LNCAP (cell line): ENCODE measurements around the gene MBD2.

Experiments used
- CTCF ChIP-seq: fragments of 450-650 bp; IDR thresholded peaks from 2 replicates; pipeline ENCODE4 v1.5.1; 2017; ENCODE audit warnings: mild to moderate bottlenecking

Gene MBD2

GRCh38 chr18:54203914-54204313, 20.6 kb downstream of the MBD2 start:
- TF ChIP-seq CTCF: no peak

GRCh38 chr18:54202851-54203250, 21.6 kb downstream of the MBD2 start:
- TF ChIP-seq CTCF: no peak

- TF ChIP-seq CTCF: no peak
Observed at GRCh38 chr18:54197747-54198411, 26.6 kb downstream of the MBD2 start.

- no peak for TF ChIP-seq CTCF
Observed at GRCh38 chr18:54193786-54194185, 30.7 kb downstream of the MBD2 start.

GRCh38 chr18:54192900-54193299, 31.6 kb downstream of the MBD2 start:
- no peak for TF ChIP-seq CTCF

GRCh38 chr18:54192415-54192814, 32.1 kb downstream of the MBD2 start:
- no peak for TF ChIP-seq CTCF

- TF ChIP-seq CTCF: no peak
Observed at GRCh38 chr18:54191352-54191751, 33.1 kb downstream of the MBD2 start.

GRCh38 chr18:54187372-54187771, 37.1 kb downstream of the MBD2 start:
- no peak for TF ChIP-seq CTCF
